Stimulated activated CD8-positive, alpha-beta memory T cell treated with anti-CD3 and anti-CD28 coated beads, Interleukin-12 subunit alpha, Interleukin-12 subunit beta, amount 100 ng/mL, for 1 hour (primary cell): ENCODE results near the gene C11orf58.

Experiments
- DNase-seq: peaks from one replicate; pipeline ENCODE4 v3.0.0-alpha.2; 2020; ENCODE audit warnings: low read depth

Gene C11orf58

GRCh38 chr11:16767957-16768356, 29.5 kb downstream of the C11orf58 start:
- DNase-seq = no peak

- DNase-seq = no peak
Observed at GRCh38 chr11:16769386-16769785, 30.9 kb downstream of the C11orf58 start.

GRCh38 chr11:16770016-16770415, 31.6 kb downstream of the C11orf58 start:
- no peak for DNase-seq

- DNase-seq = no peak
Observed at GRCh38 chr11:16771350-16772140, 33.1 kb downstream of the C11orf58 start.

GRCh38 chr11:16772141-16772512, 33.7 kb downstream of the C11orf58 start:
- DNase-seq = no peak

GRCh38 chr11:16773981-16774935, 35.8 kb downstream of the C11orf58 start:
- DNase-seq = no peak

DNA sequence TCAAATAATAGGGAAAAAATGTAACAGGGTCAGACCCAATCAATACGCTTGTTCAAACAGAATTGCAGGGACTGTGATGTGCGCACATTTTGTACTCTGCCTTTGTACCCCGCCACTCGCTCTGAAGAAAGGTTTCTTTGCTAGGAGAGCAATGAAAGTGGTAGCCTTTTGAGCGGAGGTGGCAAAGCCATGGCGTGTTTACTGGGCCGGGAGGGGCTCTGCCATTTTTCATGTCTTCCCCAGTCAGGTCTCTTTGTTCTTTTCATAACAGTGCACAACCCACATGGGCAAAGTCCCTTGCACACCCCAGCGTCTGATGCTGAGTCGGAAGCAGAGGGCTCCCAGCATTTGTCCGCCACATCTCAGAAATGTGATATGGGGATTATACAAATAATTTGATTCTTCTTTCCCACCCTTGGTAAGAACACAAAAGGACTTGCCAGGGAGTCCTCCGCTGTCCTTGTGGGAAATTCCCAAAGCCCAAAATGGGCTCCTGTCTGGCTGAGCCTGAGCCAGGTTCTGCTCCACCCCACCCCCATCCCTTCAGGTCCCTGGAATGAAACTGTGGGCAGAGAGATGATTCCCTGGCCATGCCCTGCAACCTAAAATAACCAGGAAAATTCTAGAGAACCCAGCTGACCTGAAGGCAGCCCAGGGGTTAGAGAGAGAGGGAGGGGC, 36.6 kb downstream of the C11orf58 start:
- DNase-seq = no peak

- DNase-seq = no peak
Observed at GRCh38 chr11:16775614-16776283, 37.3 kb downstream of the C11orf58 start.

- no peak for DNase-seq
Observed at GRCh38 chr11:16776711-16777612, 38.5 kb downstream of the C11orf58 start.

- no peak for DNase-seq
Observed at GRCh38 chr11:16777613-16777975, 39.1 kb downstream of the C11orf58 start.

DNA sequence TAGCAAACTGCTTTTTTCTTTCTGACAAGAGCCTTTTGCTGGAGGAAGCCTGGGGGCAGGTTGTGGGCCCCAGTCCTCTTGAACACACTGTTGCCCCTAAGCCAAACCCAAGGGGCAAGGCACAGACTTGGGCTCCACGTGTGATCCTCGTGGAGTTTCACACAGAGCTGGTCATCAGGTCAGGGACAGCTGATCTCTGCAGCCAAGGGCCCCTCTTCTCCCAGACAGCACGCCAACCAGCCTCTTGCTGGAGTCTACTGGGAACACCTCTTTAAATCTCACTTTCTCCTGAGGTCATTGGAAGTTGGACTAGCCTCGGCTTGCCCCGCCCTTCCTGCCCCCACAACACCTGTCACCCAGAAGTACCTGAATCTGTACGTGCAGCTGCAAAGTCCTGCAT, 39.8 kb downstream of the C11orf58 start:
- no peak for DNase-seq

- no peak for DNase-seq
Observed at GRCh38 chr11:16778876-16779275, 40.4 kb downstream of the C11orf58 start.

DNA sequence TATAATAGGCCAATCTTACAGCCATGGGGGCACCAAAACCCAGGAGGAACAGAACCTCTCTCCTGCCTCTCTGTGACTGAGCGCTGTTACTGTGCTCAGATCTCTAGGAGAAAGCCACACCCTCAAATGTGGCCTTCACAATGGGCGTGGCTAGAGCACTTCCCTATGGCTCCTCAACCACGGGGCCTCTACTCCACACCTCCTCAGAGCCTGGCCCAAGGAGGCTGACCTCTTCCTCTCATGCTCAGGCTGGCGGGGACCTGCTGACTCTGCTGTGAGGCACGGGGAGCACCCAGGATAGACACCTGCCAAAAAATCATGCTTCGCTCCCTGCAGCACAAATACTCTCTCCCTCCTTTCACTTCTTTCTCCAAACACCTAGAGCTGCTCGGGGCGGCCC, 41.0 kb downstream of the C11orf58 start:
- DNase-seq = no peak

DNA sequence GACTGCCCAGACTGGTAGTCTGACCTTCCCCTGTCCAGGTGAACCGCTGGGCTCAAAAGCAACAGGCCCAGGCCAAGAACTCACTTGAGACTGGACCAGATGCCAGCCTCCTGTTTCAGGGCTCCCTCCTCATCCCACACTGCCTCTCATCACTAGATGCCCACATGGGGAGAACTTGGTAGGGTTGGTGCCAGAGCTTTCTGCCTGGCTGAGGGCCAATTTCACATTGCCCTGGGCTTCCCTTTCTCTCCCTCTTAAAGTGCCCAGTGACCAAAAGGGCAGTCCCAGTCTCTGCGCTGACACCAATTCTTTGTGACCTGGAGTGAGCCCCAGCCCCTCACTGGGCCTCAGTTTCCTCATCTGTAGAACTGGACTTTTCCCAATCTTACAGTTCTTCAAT, 41.7 kb downstream of the C11orf58 start:
- DNase-seq = no peak

- DNase-seq = no peak
Observed at GRCh38 chr11:16780698-16781550, 42.5 kb downstream of the C11orf58 start.

DNA sequence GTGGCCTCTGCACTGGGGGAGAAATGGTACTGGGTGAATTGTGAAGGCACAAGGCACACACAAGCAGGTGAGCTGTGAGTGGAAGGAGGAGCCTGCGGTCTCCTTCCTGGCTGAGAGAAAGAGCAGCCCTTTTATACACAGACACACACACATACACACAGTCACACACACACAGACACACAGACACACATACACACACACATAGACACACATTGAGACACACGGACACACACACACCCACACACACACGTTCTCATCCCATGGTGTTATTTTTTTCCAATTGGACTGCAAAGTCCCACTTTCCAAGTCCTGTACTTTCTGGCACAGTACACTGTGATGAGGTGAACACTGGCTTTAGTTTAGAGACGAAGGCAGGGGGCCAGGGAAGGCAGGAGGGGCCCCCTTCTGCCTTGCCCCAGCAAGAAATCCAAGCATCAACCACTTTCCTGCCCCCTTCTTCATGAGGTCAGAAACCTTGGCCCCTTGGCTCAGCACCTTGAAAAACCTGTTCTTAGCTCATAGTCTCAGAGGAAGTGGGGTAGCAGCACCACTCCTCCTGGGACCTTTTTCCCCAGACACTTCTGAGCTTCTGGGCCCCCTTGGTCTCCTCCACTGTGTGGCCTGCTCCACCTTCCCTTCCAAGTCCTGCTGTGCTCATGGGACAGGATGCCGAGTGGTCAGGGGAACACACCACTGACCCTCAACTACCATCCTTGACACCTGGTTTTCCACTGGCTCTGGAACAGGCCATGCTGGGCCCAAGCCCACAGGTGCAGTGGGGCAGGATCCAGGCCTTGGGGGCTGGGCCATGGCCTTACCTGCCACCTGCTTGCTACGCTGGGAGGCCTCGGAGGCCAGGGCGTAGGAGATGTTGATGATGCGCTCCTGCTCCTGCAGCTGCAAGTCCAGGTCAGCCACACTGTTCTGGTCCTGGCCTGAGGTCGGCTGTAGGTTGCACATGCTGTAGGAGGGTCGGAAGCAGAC, 43.8 kb downstream of the C11orf58 start:
- DNase-seq = no peak

DNA sequence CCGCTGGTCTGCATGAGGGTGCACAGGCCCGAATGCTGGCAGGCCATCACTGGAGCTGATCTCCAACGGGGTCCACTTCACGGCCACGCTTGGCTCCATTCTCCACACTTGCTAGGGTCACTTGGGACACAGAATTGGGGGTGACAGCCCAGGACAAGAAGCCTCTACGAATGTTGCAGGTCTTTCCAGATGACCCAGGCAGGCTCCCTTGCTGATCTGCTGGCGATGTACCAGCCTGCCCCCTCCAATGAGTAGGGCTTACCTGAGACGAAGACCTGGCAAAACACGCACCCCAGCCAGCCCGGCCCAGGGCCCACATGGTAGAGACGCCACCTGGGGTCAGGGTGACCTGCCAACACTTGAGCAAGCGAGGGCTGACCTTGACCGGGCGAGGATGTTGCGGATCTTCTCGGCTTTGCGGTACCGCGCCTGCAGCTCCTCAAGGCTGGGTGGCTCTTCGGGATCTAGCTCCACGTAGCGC, 44.9 kb downstream of the C11orf58 start:
- no peak for DNase-seq

DNA sequence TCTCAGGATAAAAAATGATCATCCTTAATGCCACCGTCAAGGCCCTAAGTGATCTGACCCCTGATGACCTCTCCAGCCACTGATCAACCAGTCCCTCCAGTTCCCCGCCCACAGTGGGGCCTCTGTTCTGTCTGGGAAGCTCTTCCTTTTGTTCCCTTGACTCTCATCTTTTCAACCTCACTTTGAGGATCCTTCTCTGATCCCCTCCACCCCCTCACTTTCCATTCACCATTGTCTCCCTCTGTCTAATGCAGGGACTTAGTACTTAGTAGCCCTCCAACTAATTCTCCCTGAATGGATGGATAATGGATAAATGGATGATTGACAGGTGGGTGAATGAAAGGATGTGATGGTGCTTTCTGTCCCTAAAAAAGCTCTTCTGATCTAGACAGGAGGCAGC, 45.6 kb downstream of the C11orf58 start:
- no peak for DNase-seq

DNA sequence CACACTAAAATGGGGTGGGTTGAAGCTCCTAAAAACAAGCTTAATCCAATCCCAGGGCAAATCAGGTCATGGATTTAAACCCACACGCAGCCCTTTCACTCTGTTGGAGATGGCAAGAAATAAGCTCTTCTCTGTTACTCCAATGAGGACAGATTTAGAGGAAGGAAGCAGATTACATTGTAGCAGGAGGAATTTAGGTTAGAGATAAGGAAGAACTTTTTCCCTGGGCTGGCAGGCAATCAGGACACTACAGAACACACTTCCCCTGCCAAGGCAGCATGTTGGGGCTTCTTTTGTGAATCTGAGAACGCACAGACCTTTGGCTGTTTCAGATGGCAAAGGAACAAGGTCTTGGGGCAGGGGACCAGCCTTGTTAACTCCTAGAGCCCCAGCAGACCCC, 46.2 kb downstream of the C11orf58 start:
- no peak for DNase-seq
